Esophagus (tissue), 2 donors: ENCODE results near the gene C15orf39. TPM values are rescaled to one million over a fixed set of nuclear protein-coding genes. Genes with fewer than 3 reads are reported as not detected.
"Not testable (repeated sequence)": the region's sequence is repeated elsewhere in the genome, so short reads cannot be mapped to it uniquely, and the experiment has no call there.

Experiments
- H3K27ac ChIP-seq, 2 donors: one replicate each; pipeline ENCODE4 v1.5.1; 2013; ENCODE audit warnings: low read depth in 2 of 2, mild to moderate bottlenecking in 2 of 2, inconsistent platforms in 1 of 2, low read length in 1 of 2, moderate library complexity in 1 of 2
- H3K27me3 ChIP-seq, 2 donors: one replicate each; pipeline ENCODE4 v1.6.1; 2013; ENCODE audit warnings: low read length in 2 of 2, control low read depth in 1 of 2, mild to moderate bottlenecking in 1 of 2; ENCODE audit not compliant: insufficient read depth in 2 of 2, control insufficient read depth in 1 of 2
- H3K36me3 ChIP-seq, 2 donors: one replicate each; pipeline ENCODE4 v1.6.1; 2013; ENCODE audit warnings: low read length in 1 of 2; ENCODE audit not compliant: control insufficient read depth in 2 of 2, insufficient read depth in 2 of 2
- H3K4me1 ChIP-seq, 2 donors: one replicate each; pipeline ENCODE4 v1.6.1; 2013; ENCODE audit warnings: low read length in 1 of 2; ENCODE audit not compliant: control insufficient read depth in 2 of 2, insufficient read depth in 2 of 2
- H3K4me3 ChIP-seq, 2 donors: one replicate each; pipeline ENCODE4 v1.5.1; 2013; ENCODE audit warnings: low read length in 2 of 2, mild to moderate bottlenecking in 2 of 2, low read depth in 1 of 2, moderate library complexity in 1 of 2
- H3K9me3 ChIP-seq, 2 donors: one replicate each; pipeline ENCODE4 v1.6.1; 2013; ENCODE audit warnings: mild to moderate bottlenecking in 2 of 2, low read depth in 1 of 2, low read length in 1 of 2, moderate library complexity in 1 of 2; ENCODE audit not compliant: control insufficient read depth in 2 of 2, insufficient read depth in 1 of 2
- WGBS, 2 donors: extraction: QIAGEN DNeasy Blood & Tissue Kit; methylation state at CpG; one replicate each; pipeline ENCODE4 v1.1.7; 2013; 5-methylcytosine and 5-hydroxymethylcytosine counted together
- polyA plus RNA-seq, 2 donors: library from polyadenylated mRNA; stranded (reverse); fragments of 200-250 nt; gene quantifications; one replicate each; pipeline ENCODE4 v1.2.3, GENCODE V29; 2013
- donor health status: healthy with polysubstance abuse.
- donor health status: Bipolar disorder and iron deficiency.

The C15orf39 gene
- polyA plus RNA-seq, 2 donors: 14.7 to 15.7 TPM

- 61 to 65% methylated on average over 14 of the region's 14 CpGs for WGBS, 2 donors
- no peaks in the 10 kb centered on the region for H3K36me3 ChIP-seq
- H3K9me3 ChIP-seq: peaks cover 0 to 4% of the 10 kb centered on the region in 2 donors
- H3K27me3 ChIP-seq: no peaks in the 10 kb centered on the region
- H3K4me1 ChIP-seq: no peaks in the 10 kb centered on the region
- H3K4me3 ChIP-seq: no peak overlapping the region
- H3K27ac ChIP-seq: no peak overlapping the region
Measured at GRCh38 chr15:75233504-75234190, 32.0 kb downstream of the C15orf39 start.

- WGBS, 2 donors: 77 to 84% methylated on average over 5 of the region's 5 CpGs
- H3K27ac ChIP-seq: no peak overlapping the region
- peaks cover 0 to 4% of the 10 kb centered on the region in 2 donors for H3K9me3 ChIP-seq
- H3K4me3 ChIP-seq: no peak overlapping the region
- H3K27me3 ChIP-seq: no peaks in the 10 kb centered on the region
- no peaks in the 10 kb centered on the region for H3K4me1 ChIP-seq
- no peaks in the 10 kb centered on the region for H3K36me3 ChIP-seq
Measured at GRCh38 chr15:75234191-75234810, 32.6 kb downstream of the C15orf39 start.

- WGBS, 2 donors: 82 to 87% methylated on average over 10 of the region's 10 CpGs
- no peak overlapping the region for H3K27ac ChIP-seq
- H3K4me1 ChIP-seq: no peaks in the 10 kb centered on the region
- H3K4me3 ChIP-seq: no peak overlapping the region
- no peaks in the 10 kb centered on the region for H3K27me3 ChIP-seq
- peaks cover 0 to 4% of the 10 kb centered on the region in 2 donors for H3K9me3 ChIP-seq
- H3K36me3 ChIP-seq: no peaks in the 10 kb centered on the region
Measured at GRCh38 chr15:75235051-75235673, 33.5 kb downstream of the C15orf39 start.

GRCh38 chr15:75235760-75236729 lies 34.4 kb downstream of the C15orf39 start:
- Histone ChIP-seq H3K4me3 (no peak overlapping the region), H3K9me3 (peaks cover 0 to 4% of the 10 kb centered on the region in 2 donors), H3K27me3 (no peaks in the 10 kb centered on the region), H3K27ac (no peak overlapping the region), H3K36me3 (no peaks in the 10 kb centered on the region), H3K4me1 (no peaks in the 10 kb centered on the region)
- 85 to 88% methylated on average over 11 of the region's 11 CpGs for WGBS, 2 donors

- H3K4me1 ChIP-seq: no peaks in the 10 kb centered on the region
- no peak overlapping the region for H3K27ac ChIP-seq
- H3K36me3 ChIP-seq: no peaks in the 10 kb centered on the region
- whole genome bisulfite sequencing, 2 donors: 68 to 77% methylated on average over 11 of the region's 11 CpGs
- no peak overlapping the region for H3K4me3 ChIP-seq
- H3K27me3 ChIP-seq: no peaks in the 10 kb centered on the region
- peaks cover 0 to 4% of the 10 kb centered on the region in 2 donors for H3K9me3 ChIP-seq
Measured at GRCh38 chr15:75237316-75237982, 35.8 kb downstream of the C15orf39 start.

- WGBS, 2 donors: 78 to 79% methylated on average over 5 of the region's 5 CpGs
- H3K27me3 ChIP-seq: no peaks in the 10 kb centered on the region
- peaks cover 0 to 4% of the 10 kb centered on the region in 2 donors for H3K9me3 ChIP-seq
- H3K36me3 ChIP-seq: no peaks in the 10 kb centered on the region
- H3K4me1 ChIP-seq: no peaks in the 10 kb centered on the region
- no peak overlapping the region for H3K4me3 ChIP-seq
- no peak overlapping the region for H3K27ac ChIP-seq
Measured at GRCh38 chr15:75238150-75238549, 36.5 kb downstream of the C15orf39 start.

- not testable (repeated sequence) for H3K4me1 ChIP-seq, H3K27me3 ChIP-seq, H3K9me3 ChIP-seq, H3K27ac ChIP-seq, H3K4me3 ChIP-seq, H3K36me3 ChIP-seq
- 81 to 90% methylated on average over 1 of the region's 1 CpG for WGBS, 2 donors
Measured at GRCh38 chr15:75245741-75246140, 44.1 kb downstream of the C15orf39 start.

- not testable (repeated sequence) for H3K27me3 ChIP-seq
Measured at GRCh38 chr15:75248991-75249390, 47.3 kb downstream of the C15orf39 start.

GRCh38 chr15:75249726-75250125 lies 48.0 kb downstream of the C15orf39 start:
- Histone ChIP-seq H3K4me3 (no peak overlapping the region), H3K27ac (no peak overlapping the region), H3K27me3 (peaks cover 0 to 4% of the 10 kb centered on the region in 2 donors), H3K9me3 (no peaks in the 10 kb centered on the region), H3K36me3 (no peaks in the 10 kb centered on the region), H3K4me1 (no peaks in the 10 kb centered on the region)
- 67 to 74% methylated on average over 4 of the region's 4 CpGs for WGBS, 2 donors

More at GRCh38 chr15:75248991-75249390, 47.3 kb downstream of the C15orf39 start:
- H3K4me3 ChIP-seq, H3K9me3 ChIP-seq, H3K27ac ChIP-seq, H3K36me3 ChIP-seq, H3K4me1 ChIP-seq: not testable (repeated sequence)
- WGBS, 2 donors: 45 to 49% methylated on average over 6 of the region's 6 CpGs
